ENCODE data around the gene RPL34.

DNA sequence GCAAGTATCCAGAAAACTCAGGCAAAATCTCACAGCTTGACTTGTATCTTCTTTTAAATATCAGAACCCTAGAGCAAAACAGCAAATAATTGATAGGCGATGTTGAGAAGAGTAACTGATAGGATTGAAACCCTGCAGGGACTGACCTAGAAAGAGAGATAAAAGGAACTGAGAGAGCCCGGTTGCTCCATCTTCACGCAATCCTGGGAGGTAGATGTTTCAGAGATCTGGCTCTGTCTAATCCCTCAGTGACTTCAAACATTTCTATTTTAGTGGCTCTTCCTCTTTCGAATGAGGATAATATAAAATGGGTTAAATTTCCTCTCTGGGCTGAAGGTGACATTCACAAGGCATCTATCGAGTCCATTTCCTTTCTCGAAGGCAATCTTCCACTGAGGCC lies 39.3 kb upstream of the RPL34 start:
- TF ChIP-seq, protein P1, sequence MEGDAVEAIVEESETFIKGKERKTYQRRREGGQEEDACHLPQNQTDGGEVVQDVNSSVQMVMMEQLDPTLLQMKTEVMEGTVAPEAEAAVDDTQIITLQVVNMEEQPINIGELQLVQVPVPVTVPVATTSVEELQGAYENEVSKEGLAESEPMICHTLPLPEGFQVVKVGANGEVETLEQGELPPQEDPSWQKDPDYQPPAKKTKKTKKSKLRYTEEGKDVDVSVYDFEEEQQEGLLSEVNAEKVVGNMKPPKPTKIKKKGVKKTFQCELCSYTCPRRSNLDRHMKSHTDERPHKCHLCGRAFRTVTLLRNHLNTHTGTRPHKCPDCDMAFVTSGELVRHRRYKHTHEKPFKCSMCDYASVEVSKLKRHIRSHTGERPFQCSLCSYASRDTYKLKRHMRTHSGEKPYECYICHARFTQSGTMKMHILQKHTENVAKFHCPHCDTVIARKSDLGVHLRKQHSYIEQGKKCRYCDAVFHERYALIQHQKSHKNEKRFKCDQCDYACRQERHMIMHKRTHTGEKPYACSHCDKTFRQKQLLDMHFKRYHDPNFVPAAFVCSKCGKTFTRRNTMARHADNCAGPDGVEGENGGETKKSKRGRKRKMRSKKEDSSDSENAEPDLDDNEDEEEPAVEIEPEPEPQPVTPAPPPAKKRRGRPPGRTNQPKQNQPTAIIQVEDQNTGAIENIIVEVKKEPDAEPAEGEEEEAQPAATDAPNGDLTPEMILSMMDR (IDR thresholded peaks at IDR 0.05; ENCODE audit: low read depth, low read length, poor library complexity, severe bottlenecking) = no peak
- TF ChIP-seq EZH2phosphoT487 (IDR thresholded peaks at IDR 0.05; ENCODE audit: borderline replicate concordance, low read length) = no peak
